Gastrocnemius medialis (tissue), 4 donors: ENCODE data around the gene CDC42BPG. TPM values are rescaled to one million over a fixed set of nuclear protein-coding genes. Genes with fewer than 3 reads are reported as not detected.

Source experiments
- ATAC-seq, 2 donors: fragments of 150-250 bp; one replicate each; pipeline ENCODE4 v1.9.1; 2016
- DNase-seq, 2 donors: peaks; one replicate each; pipeline ENCODE4 v3.0.0-alpha.2; 2019
- H3K27ac ChIP-seq, 4 donors: fragments of 200-600 bp; sonication (generic); 1 replicate in 1 of 4; 2 replicates in 3 of 4; pipeline ENCODE4 v1.5.1; 2016 to 2018; ENCODE audit warnings: mild to moderate bottlenecking in 2 of 4, moderate library complexity in 1 of 4
- H3K27me3 ChIP-seq, 3 donors: fragments of 200-600 bp; sonication (generic) in 2 of 3; 1 replicate in 1 of 3; 2 replicates in 2 of 3; pipeline versions ENCODE4 v1.5.1 to v1.6.0; 2016 to 2019; ENCODE audit warnings: mild to moderate bottlenecking in 1 of 3, moderate library complexity in 1 of 3
- H3K36me3 ChIP-seq, 2 donors: fragments of 200-600 bp; sonication (generic) in 1 of 2; one replicate each; pipeline ENCODE4 v1.5.1; 2017 to 2018
- H3K4me1 ChIP-seq, 2 donors: fragments of 200-600 bp; sonication (generic) in 1 of 2; one replicate each; pipeline ENCODE4 v1.5.1; 2016 to 2017; ENCODE audit warnings: mild to moderate bottlenecking in 2 of 2
- H3K4me3 ChIP-seq, 4 donors: fragments of 200-600 bp; sonication (generic) in 3 of 4; 1 replicate in 1 of 4; 2 replicates in 3 of 4; pipeline ENCODE4 v1.5.1; 2016 to 2019; ENCODE audit warnings: mild to moderate bottlenecking in 2 of 4
- H3K9me3 ChIP-seq, 3 donors: fragments of 200-600 bp; sonication (generic) in 2 of 3; 1 replicate in 1 of 3; 2 replicates in 2 of 3; pipeline ENCODE4 v1.5.1; 2016 to 2019
- CTCF ChIP-seq, 5 experiments: fragments of 450-650 bp in 3 of 5; fragments of 200-600 bp in 2 of 5; sonication (generic) in 2 of 5; IDR thresholded peaks in 4 of 5; conservative IDR thresholded peaks in 1 of 5; 1 replicate in 4 of 5; 2 replicates in 1 of 5; pipeline ENCODE4 v1.5.1; 2016 to 2019; ENCODE audit warnings: antibody characterized with exemption in 5 of 5, mild to moderate bottlenecking in 3 of 5, moderate library complexity in 3 of 5
- POLR2A ChIP-seq, 2 donors: fragments of 450-650 bp; IDR thresholded peaks; one replicate each; pipeline ENCODE4 v1.6.1; 2017; ENCODE audit warnings: antibody characterized with exemption in 2 of 2, mild to moderate bottlenecking in 2 of 2, moderate library complexity in 2 of 2
- in situ Hi-C, 4 donors: fragments of 200-750 bp; cut with MboI; loops; one replicate each; pipeline versions ENCODE4 v1.15.0 to v1.8.0; 2017; ENCODE audit warnings: low sequenced_read_pairs in 4 of 4
- intact Hi-C: fragments of 100-400 bp; cut with DNase I; formaldehyde crosslinking; loops from one replicate; pipeline ENCODE4 v1.15.1; 2023; ENCODE audit warnings: low total_unique reads
- total RNA-seq, 4 donors: library from RNA; depleted of rRNA; stranded (reverse); fragments of >200 nt; gene quantifications; one replicate each; pipeline versions ENCODE4 v1.1.0 to v1.2.3, GENCODE V29; 2016

Gene CDC42BPG
- total RNA-seq, 4 donors from 2014 or later, result 0.15 to 0.19 TPM; not detected in 2

- intact Hi-C loops, result no loop called here
- in situ Hi-C loops, result no loop called here
- no peaks in the 10 kb centered on the region for H3K9me3 ChIP-seq
- no peak overlapping the region for H3K4me3 ChIP-seq
- no peaks in the 10 kb centered on the region for H3K36me3 ChIP-seq
- ATAC-seq, result no peak
- H3K27ac ChIP-seq, result no peak overlapping the region
- DNase-seq, result no peak
- no peak for TF ChIP-seq POLR2A (IDR thresholded peaks at IDR 0.05)
- H3K27me3 ChIP-seq, result no peaks in the 10 kb centered on the region
- no peaks in the 10 kb centered on the region for H3K4me1 ChIP-seq
Measured at GRCh38 chr11:64834031-64834722, 10.3 kb downstream of the CDC42BPG start.

GRCh38 chr11:64833509-64833908 lies 10.9 kb downstream of the CDC42BPG start:
- H3K27ac ChIP-seq, result no peak overlapping the region
- DNase-seq (no peak), ATAC-seq (no peak)
- no peaks in the 10 kb centered on the region for H3K9me3 ChIP-seq
- no peaks in the 10 kb centered on the region for H3K4me1 ChIP-seq
- intact Hi-C loops, result no loop called here
- H3K4me3 ChIP-seq, result no peak overlapping the region
- H3K36me3 ChIP-seq, result no peaks in the 10 kb centered on the region
- in situ Hi-C loops, result no loop called here
- no peaks in the 10 kb centered on the region for H3K27me3 ChIP-seq
- TF ChIP-seq CTCF (IDR thresholded peaks at IDR 0.05 in 4 of 5, conservative IDR thresholded peaks at IDR 0.05 in 1 of 5), result no peak
- TF ChIP-seq POLR2A (IDR thresholded peaks at IDR 0.05), result no peak

GRCh38 chr11:64833198-64833502 lies 11.3 kb downstream of the CDC42BPG start:
- ATAC-seq, result no peak
- no peaks in the 10 kb centered on the region for H3K27me3 ChIP-seq
- no peak overlapping the region for H3K4me3 ChIP-seq
- no peaks in the 10 kb centered on the region for H3K4me1 ChIP-seq
- no peaks in the 10 kb centered on the region for H3K36me3 ChIP-seq
- H3K9me3 ChIP-seq, result no peaks in the 10 kb centered on the region
- intact Hi-C loops (no loop called here), in situ Hi-C loops (no loop called here)
- no peak overlapping the region for H3K27ac ChIP-seq
- DNase-seq, result no peak
- no peak for TF ChIP-seq CTCF (IDR thresholded peaks at IDR 0.05 in 4 of 5, conservative IDR thresholded peaks at IDR 0.05 in 1 of 5)
- TF ChIP-seq POLR2A (IDR thresholded peaks at IDR 0.05), result no peak

GRCh38 chr11:64832467-64833197 lies 11.8 kb downstream of the CDC42BPG start:
- H3K36me3 ChIP-seq, result no peaks in the 10 kb centered on the region
- ATAC-seq, result no peak
- TF ChIP-seq CTCF (IDR thresholded peaks at IDR 0.05 in 4 of 5, conservative IDR thresholded peaks at IDR 0.05 in 1 of 5) (no peak), POLR2A (IDR thresholded peaks at IDR 0.05) (no peak)
- no peak for DNase-seq
- intact Hi-C loops (no loop called here), in situ Hi-C loops (no loop called here)
- no peaks in the 10 kb centered on the region for H3K9me3 ChIP-seq
- no peak overlapping the region for H3K4me3 ChIP-seq
- H3K4me1 ChIP-seq, result no peaks in the 10 kb centered on the region
- H3K27ac ChIP-seq, result no peak overlapping the region
- H3K27me3 ChIP-seq, result no peaks in the 10 kb centered on the region

- H3K36me3 ChIP-seq, result no peaks in the 10 kb centered on the region
- intact Hi-C loops (no loop called here), in situ Hi-C loops (no loop called here)
- H3K9me3 ChIP-seq, result no peaks in the 10 kb centered on the region
- no peak overlapping the region for H3K4me3 ChIP-seq
- ATAC-seq (no peak), DNase-seq (no peak)
- TF ChIP-seq CTCF (IDR thresholded peaks at IDR 0.05 in 4 of 5, conservative IDR thresholded peaks at IDR 0.05 in 1 of 5), result no peak
- TF ChIP-seq POLR2A (IDR thresholded peaks at IDR 0.05), result no peak
- H3K27me3 ChIP-seq, result no peaks in the 10 kb centered on the region
- no peak overlapping the region for H3K27ac ChIP-seq
- no peaks in the 10 kb centered on the region for H3K4me1 ChIP-seq
Measured at GRCh38 chr11:64831411-64831891, 13.0 kb downstream of the CDC42BPG start.
